ENCODE data around the gene ATRNL1.

DNA sequence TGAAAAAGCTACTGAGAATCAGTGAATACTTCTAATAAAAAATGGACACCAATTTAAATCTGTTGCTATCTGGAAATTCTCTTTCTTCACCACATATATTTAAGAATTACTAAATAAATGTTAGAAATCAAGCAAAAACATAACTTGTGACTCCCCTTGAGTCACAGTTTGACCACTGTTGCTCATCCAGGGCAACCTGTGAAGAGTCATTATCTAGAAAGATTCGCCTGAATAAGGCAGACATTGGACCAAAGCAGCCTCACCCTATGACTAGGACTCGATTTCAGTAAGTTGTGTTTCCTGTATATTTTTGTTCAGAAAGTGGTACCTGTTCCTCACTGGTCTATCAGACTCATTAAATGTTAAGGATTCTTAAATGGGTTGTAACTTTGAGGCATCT is 572.4 kb downstream of the ATRNL1 start:
- no peak for TF ChIP-seq POLR2A (IDR thresholded peaks at IDR 0.05)
- no peak for TF ChIP-seq POLR2AphosphoS5 (IDR thresholded peaks at IDR 0.05)

Data from prostate gland (tissue), 1 donor.